ENCODE results near the gene MISFA.

GRCh38 chr11:18623707-18624106 lies 24.1 kb downstream of the MISFA start:
- TF ChIP-seq YY1 (IDR thresholded peaks at IDR 0.05; ENCODE audit: low read depth) (no peak), ZBTB7A (IDR thresholded peaks at IDR 0.05; ENCODE audit: low read depth) (no peak), NFIC (IDR thresholded peaks at IDR 0.05) (no peak), TAF1 (IDR thresholded peaks at IDR 0.05; ENCODE audit: low read depth) (no peak), CEBPB (IDR thresholded peaks at IDR 0.05) (no peak), EP300 (IDR thresholded peaks at IDR 0.05; ENCODE audit: borderline replicate concordance) (no peak), TCF12 (IDR thresholded peaks at IDR 0.05; ENCODE audit: low read depth) (no peak)
- TF ChIP-seq, protein P1, sequence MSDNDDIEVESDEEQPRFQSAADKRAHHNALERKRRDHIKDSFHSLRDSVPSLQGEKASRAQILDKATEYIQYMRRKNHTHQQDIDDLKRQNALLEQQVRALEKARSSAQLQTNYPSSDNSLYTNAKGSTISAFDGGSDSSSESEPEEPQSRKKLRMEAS (IDR thresholded peaks at IDR 0.05) = no peak
- TF ChIP-seq, protein P2, sequence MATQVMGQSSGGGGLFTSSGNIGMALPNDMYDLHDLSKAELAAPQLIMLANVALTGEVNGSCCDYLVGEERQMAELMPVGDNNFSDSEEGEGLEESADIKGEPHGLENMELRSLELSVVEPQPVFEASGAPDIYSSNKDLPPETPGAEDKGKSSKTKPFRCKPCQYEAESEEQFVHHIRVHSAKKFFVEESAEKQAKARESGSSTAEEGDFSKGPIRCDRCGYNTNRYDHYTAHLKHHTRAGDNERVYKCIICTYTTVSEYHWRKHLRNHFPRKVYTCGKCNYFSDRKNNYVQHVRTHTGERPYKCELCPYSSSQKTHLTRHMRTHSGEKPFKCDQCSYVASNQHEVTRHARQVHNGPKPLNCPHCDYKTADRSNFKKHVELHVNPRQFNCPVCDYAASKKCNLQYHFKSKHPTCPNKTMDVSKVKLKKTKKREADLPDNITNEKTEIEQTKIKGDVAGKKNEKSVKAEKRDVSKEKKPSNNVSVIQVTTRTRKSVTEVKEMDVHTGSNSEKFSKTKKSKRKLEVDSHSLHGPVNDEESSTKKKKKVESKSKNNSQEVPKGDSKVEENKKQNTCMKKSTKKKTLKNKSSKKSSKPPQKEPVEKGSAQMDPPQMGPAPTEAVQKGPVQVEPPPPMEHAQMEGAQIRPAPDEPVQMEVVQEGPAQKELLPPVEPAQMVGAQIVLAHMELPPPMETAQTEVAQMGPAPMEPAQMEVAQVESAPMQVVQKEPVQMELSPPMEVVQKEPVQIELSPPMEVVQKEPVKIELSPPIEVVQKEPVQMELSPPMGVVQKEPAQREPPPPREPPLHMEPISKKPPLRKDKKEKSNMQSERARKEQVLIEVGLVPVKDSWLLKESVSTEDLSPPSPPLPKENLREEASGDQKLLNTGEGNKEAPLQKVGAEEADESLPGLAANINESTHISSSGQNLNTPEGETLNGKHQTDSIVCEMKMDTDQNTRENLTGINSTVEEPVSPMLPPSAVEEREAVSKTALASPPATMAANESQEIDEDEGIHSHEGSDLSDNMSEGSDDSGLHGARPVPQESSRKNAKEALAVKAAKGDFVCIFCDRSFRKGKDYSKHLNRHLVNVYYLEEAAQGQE (IDR thresholded peaks at IDR 0.05; ENCODE audit: low read depth) = no peak
